Stimulated activated CD4-positive, alpha-beta T cell treated with anti-CD3 and anti-CD28 coated beads, Interleukin-2, amount 100 ng/mL, for 48 hours (primary cell): Measurements from ENCODE around the gene OSBPL10.
"Not testable (repeated sequence)": the region's sequence is repeated elsewhere in the genome, so short reads cannot be mapped to it uniquely, and the experiment has no call there.

Source experiments
- DNase-seq, 2 donors: peaks; one replicate each; pipeline ENCODE4 v3.0.0-alpha.2; 2020

The OSBPL10 gene

DNA sequence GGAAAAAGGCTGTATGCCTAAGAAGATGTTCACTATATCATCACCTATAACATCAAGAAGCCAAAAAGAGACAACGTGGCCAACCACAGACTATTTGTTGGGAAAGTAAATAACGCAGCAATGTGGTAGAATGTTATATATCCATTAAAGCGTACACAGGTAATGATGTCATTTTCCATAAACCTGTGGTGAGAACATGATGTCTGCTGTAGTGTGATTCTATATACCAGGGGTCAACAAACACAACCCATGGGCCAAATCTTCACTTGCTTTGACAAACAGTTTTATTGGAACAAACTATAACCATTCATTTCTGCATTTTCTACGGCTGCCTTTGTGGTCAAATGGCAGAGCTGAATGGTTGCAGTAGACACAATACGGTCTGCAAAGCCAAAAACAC lies 287.7 kb downstream of the OSBPL10 start:
- DNase-seq, result no peak

DNA sequence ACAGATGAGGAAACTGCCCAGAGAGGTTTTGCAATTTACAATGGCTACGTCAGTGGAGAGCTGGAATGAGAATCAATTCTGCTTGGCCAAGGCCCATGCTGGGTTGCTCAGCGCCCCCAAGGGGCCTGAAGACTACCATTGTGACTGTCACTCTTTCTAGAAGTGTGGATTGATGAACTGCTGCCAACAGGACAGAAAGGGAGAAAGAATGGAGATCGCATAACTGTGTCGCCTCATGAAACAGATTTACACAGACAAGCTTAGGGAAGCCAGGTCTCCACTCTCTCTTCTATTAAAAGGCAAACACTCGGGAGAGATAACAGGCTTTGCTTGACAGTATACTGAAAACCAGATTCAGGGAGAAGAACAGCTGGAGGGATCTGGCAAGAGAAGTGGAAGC lies 288.3 kb downstream of the OSBPL10 start:
- no peak for DNase-seq

DNA sequence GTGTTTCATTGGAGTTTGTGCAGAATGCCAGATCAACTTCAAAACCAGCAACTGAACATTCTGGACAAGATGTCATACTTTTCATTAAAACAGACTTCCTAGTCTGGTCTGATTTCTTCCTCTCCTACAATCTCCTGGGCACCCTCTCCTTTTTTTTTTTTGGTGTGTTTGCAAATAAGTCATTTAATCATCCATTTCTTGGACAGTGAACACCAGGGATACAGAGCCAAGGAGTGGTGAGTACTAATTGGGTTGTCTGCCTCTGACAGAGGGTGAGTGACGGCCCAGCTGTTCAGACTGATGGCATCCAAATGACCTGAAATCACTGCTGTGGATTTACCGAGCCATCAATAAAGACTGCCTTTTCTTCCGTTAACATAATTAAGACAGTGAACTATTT lies 290.3 kb downstream of the OSBPL10 start:
- no peak for DNase-seq

DNA sequence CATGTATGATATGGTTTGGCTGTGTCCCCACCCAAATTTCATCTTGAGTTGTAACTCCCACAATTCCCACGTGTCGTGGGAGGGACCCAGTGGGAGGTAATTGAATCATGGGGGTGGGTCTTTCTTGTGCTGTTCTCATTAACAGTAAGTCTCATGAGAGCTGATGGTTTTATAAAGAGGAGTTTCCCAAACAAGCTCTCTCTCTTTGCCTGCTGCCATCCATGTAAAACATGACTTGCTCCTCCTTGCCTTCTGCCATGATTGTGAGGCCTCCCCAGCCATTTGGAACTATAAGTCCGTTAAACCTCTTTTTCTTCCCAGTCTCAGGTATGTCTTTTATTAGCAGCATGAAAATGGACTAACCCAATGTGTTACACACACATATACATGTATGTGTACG lies 291.5 kb downstream of the OSBPL10 start:
- DNase-seq, result not testable (repeated sequence)

DNA sequence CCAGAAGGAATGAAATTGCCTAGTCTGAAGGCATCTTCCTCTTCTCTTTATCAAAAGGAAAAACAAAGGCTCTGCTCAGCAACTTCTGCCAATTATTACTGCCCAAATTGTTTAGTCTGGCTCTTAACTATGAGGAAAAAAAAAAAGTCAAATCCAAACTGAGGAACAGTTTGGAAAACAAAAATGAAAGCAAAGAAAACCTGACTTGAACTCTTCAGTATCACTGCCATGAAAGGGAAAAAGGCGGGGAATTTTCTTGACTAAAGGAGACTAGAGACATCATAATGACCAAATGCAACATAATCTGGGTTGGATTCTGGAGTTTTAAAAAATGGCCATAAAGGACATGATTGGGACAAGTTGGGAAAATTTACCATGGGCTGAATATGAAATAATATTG lies 292.1 kb downstream of the OSBPL10 start:
- no peak for DNase-seq

DNA sequence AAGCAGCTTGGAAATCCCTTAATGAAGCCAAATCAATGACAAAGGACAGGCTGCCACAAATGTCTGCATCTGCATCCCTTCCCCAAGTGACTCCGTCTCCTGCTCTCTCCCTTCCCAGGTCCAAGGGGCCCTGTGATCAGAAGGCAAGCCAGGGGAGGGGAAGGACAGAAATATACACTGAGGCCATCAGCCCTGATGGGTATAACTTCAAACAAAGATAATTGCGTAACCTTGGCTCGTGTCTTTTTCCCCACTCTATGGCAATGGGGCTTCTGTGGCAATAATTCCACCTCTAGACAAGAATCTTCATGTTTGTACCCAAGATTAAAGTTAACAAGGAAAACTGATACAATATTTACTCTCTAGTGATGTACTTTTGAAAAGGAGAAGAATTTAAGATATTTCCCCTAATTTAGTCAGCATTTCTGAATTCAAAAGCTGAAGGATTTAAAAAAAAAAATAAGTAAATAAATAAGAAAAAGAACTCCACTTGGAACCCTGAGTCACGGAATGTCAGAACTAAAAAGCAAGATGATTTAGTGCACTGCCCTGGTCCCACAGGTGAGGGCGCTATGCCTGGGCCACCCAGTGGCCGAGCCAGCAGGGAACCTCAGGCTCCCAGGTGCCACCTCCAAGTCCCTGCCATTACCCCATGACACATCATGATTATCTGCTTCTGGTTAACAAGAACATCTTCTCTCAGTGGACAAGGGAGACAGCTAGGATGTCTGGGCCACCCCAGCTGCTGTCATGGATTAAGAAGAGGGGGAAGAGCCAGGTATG lies 293.9 kb downstream of the OSBPL10 start:
- no peak for DNase-seq

DNA sequence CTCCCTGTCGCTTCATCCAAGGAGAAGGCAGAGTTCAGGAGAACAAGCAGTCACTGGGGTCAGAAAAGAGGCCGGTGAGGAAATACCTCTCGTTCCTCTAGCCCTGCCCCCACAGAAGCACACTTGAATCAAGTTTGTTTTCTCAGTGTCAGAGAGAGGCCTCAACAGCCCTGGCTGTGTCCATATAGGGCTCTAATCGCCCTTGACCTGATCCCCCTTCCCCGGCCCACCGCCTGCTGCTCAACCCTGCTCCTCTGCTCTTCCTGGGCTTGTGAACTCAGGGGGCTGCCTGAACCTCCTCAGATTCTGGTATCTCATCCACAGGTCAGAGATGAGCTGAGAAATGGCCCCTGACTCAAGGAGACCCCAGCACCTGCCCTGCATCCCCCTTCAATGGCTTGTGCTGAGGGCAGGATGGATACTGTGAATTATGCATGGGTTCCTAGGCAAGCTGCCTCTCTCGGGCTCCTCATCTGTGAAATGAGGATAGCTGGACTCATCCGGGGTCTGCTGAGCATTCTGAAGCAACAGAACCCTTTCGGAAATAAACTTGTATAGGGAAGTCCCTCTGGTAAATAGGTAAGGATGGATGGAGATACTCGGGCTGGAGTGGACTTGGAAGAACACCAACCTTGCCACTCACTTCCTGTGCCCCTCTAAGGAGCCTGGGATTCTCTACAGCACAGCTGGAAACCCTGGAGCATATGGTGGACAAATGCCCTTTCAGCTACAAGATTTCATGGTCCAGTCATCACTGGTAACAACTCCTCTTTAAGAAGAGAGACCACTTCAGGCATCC lies 300.8 kb downstream of the OSBPL10 start:
- DNase-seq, result no peak

DNA sequence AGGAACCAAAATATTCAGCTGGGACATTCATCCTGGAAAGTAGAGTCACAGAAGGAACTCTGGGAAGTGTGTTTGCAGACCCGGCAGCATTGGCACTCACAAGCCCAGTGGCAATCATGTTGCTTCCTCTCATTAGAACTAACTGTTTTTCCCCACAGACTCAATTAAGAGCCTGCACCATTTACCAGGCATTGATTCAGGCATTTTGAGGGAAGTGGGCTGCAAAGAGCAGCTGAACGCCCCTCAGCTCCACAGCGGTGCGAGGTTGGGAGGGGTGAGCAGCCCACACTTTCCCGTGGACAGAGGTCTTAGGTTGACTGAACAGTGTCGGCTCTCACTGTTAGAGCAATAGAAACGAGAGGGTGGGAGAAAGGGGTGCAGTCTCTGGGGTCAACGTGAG lies 304.5 kb downstream of the OSBPL10 start:
- DNase-seq, result no peak

DNA sequence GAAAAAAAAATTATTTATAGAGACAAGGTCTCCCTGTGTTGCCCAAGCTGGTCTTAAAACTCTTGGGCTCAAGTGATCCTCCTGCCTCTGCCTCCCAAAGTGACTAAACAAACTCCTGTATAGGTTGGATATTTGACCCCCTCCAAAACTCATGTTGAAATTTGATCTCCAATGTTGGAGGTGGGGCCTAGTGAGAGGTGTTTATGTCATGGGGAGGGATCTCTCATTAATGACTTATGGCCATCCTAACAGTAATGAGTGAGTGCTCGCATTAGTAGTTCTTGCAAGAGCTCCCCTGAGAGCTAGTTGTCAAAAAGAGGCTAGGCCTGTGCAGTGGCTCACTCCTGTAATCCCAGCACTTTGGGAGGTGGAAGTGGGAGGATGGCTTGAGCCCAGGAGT lies 307.1 kb downstream of the OSBPL10 start:
- DNase-seq, result no peak

DNA sequence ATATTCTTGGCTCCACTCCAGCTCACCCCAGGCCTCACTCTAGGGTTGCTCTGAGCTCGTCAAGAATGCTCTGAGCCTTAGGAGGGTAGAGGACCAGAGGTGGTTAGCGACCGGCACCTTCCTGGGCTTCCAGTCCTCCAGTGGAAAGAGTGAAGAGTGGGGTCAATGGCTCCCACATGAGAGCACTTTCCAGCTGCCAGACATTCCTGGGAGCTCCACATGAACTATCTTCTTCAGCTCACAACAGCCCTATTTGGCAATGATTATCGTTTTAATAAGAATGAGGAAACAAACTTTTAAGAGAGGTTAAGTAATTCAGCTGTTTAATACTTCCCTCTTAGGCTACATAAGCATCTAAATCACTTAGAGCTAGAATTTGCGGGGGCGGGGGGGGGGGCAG lies 309.1 kb downstream of the OSBPL10 start:
- DNase-seq, result no peak

DNA sequence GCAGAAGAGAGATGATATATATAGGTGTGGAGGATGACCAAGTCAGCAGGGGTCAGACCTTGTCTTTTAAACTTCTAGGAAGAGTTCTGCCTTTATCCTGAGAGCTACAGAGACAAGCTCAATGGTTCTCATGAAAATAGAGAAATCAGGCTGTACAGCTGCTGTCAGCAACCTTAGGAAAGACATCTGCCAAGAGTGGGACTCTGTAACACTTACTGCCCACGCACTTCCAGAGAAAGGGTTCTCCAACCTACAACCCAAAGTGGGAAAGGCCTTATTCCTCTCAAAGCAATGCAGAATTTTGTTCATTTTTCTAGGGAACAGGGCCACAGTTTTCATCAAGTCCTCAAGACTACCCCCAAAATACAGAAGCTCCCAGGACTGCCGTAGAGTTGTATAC lies 309.6 kb downstream of the OSBPL10 start:
- DNase-seq, result no peak

DNA sequence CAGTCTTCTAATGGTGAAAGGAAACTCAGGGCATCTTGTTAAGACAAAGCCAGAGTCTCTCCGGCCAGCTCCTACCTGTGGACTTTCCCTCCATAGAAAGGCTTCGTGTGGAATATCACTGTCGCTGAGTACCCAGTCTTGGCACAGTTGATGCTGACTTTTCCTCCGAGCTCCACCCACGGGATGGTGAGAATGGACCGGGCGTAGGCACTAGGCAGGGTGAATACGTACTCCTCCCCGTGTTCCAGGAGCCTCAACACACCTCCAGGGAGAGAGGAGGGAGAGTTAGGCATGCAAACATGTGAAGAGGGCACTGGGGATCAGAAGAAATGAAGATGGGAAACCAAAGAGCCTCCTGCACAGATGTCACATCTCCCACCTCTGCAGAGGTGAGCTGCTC lies 310.3 kb downstream of the OSBPL10 start:
- no peak for DNase-seq

DNA sequence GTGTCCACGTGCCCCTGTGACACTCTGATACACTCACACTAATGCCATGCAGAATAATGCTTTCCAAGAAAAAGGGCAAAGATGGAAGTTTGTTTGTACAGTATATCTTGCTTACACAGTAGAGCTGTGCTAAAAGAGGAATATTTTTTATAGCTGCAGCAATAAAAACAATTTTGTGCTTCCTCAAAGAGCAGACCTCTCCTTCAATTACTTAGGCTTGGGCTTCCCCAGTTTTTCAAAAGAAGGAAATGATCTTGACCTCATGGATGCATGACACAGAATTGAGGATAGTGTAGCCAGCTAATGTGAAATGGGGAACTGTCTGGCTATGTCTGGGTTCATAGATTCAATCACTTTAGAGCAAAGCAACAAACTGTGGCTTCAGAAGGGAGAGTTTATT lies 310.9 kb downstream of the OSBPL10 start:
- no peak for DNase-seq

DNA sequence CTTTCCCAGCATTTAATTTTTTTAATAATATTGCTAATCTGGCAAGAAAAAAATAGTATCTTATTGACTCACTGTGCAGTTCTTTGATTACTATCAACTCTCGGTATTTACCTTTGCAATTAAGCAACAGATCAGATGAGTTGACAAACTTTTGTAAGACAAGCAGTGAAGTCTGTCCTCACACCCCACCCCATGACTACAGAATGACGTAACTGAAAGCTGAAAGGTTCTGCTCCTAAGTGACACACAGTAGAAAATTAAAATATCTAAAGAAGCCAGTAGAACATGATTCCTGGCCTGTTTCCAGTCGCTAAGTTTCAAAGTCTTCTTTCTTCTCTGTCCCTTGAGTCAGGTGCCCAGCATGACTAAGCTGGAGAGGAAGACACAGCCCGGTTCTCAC lies 312.8 kb downstream of the OSBPL10 start:
- DNase-seq, result no peak

DNA sequence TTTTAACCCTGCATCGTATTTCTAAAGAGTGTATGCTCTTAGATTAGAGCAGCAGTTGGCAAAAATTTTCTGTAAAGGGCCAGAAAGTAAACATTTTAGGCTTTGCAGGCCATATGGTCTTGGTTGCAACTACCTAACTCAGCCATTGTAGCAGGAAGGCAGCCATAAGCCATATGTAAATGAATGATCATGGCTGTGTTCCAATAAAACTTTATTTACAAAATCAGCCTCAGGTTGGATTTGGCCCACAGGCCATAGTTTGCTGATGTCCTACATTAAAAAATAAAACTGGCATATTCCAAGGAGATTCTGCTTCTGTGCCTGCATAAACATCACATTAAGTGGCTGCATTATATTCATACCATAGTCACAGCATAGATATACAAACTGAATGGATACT lies 313.5 kb downstream of the OSBPL10 start:
- no peak for DNase-seq

DNA sequence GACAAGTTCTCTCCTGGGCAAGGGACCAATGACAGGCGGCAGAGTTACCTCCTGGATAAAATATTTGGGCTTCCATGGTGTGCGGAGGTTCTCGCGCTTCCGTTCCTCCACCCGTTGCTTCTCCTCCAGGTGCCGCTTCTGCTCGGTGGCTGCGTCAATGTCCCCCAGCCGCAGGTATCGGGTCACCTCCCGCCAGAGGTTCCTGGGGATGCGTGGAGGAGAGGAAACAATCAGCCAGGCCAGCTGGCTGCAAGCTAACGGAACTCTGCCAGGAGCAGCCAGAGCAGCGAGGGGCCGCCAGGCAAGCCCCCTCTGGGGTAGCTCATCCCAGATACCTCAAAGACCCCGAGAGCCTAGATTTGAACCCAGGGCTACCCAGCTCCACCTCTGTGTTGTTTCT lies 317.0 kb downstream of the OSBPL10 start:
- DNase-seq, result no peak

DNA sequence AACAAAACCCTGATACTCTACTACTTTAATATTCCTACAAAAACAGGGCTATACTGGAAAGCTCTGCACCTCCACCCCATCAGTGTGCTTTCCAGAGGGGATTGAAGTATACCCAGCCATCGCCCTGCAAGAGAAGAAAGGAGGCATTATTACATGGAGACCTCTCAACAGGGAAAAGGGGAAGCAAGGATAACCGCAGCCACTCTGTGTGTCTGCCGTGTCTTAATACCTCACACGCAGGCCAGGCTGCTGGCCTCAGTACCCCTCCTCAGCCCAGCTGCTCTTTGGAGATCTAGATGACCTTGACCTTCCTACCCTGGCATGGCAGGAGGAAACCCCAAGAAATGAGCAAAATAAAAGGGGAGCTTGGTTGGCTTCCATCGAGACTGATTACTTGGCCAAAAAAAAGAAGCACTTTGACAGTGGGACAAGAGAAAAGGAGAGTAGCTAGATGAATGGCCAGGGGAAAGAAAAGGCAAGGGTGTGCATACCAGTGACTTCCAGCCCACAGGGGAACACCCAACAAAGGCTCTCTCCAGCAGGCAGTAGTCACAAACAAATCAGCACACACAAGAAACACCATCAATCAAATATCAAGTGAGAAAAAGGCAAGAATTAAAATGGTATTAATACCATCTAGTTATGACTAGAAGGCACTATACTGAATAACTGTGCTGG lies 318.9 kb downstream of the OSBPL10 start:
- no peak for DNase-seq

DNA sequence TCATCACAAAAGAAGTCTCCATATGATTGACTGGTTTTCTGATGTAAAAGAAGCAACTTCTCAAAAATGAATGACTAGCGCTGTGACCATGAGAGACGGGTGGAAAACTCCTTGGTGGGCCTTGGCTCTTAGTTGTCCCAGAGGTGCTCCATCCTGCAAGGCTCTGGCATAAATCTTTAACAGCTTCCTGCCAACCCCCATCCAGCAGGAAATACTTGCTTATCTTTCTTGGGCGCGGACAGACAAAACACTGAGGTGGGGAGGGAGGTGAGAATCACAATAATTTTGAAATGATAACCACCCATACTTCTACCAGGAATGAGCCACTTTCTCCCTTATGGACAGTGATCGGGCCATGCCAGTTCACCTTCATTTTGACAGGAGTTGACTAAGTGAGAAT lies 319.8 kb downstream of the OSBPL10 start:
- no peak for DNase-seq

DNA sequence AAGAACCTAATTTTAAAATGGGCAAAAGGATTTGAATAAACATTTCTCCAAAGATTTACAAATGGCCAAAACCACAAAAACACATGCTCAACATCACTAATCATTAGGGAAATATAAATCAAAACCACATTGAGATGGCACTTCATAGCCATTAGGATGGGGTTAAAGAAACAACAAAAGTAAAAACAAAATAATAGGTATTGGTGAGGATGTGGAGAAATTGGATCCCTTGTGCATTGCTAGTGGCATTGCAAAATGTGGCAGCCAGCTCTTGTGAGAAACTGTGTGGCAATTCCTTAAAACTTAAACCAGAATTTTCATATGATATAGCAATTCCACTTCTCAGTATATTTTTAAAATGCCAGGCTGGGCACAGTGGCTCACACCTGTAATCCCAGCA lies 321.8 kb downstream of the OSBPL10 start:
- DNase-seq, result no peak

DNA sequence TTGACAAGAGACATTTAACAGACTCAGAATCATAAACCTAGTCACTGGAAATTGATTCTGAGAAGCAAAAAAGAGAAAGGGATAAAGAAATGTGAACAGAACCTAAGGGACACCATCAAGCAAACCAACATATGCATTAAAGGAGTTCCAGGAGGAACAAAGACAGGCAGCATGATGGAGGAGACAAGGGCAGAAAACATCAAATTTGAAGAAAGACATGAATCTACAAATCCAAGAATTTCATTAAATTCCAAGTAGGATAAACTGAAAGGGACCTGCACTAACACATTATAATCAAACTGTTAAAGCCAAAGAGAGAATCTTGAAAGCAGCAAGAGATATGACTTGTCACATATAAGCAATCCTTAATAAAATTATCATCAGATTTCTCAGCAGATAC lies 326.1 kb downstream of the OSBPL10 start:
- DNase-seq, result no peak

DNA sequence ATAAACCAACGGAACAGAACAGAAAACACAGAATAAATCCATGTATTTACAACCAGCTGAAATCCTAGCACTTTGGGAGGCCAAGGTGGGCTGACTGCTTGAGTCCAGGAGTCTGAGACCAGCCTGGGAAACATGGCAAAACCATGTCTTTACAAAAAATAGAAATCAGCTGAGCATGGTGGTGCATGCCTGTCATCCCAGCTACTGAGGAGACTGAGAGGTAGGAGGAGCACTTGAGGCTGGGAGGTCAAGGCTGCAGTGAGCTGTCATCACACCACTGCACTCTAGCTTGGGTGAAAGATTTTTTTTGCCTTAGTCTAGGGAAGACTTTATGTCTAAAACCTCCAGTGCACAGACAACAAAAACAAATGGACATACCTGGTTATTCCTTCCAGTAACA lies 327.6 kb downstream of the OSBPL10 start:
- DNase-seq, result no peak

DNA sequence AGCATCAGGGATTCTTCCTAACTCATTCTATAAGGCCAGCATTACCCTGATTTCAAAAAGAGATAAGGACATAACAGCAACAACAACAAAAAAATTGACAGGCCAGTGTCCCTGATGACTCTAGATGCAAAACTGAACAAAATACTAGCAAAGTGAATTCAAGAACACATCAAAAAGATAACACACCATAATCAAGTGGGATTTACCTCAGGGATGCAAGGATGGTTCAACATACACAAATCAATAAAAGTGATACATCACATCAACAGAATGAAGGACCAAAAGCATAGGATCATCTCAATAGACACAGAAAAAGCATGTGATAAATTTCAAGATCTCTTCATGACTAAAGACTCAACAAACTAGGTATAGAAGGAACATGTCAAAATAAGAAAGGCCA lies 328.8 kb downstream of the OSBPL10 start:
- no peak for DNase-seq

DNA sequence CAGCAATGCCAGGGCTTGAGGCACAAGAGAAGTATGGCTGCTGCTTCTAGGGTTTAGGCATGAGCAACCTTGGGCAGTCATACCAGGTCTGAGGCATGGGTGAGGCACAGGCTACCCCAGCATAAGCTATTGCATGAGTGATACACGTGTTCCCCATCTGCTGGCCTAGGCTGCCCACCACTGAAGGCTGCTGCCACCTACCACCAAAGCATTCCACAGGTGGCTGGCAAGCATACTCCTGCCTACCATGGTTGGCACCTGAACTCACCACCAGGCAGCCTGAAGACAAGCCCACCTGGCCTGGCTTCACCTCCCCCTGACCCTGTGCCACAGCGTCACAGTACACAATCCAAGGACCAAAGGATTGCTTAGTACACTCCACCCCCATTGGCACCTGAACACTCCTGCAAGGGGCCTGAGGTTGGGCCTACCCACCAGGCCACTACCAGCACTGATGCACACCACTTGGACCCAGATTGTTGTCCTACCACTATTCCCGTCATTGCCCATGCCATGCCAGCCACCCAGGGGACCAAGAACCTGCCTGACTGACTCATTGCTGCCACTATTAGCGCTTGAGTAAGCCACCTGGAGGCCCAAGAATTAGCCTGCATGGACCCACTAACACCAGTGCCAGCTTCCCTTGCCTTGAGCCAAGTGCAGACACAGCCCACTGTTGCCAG lies 332.6 kb downstream of the OSBPL10 start:
- DNase-seq, result no peak
